K562 (cell line): Measurements from ENCODE around the gene FRMPD4. TPM values are rescaled to one million over a fixed set of nuclear protein-coding genes. Genes with fewer than 3 reads are reported as not detected.

Source experiments
- ATAC-seq: fragments of 200-7000 bp; cut with Tn5 transposase; 3 replicates; pipeline ENCODE4 v1.9.1; 2020; ENCODE audit warnings: moderate library complexity
- BruUV-seq: library from RNA; stranded (reverse); fragments of 400-500 nt; replicated peaks from 2 replicates; lab custom pipeline; 2021; lab: Mats Ljungman, UMichigan
- CTCF ChIA-PET: fragments of 300-600 bp; formaldehyde crosslinking; extraction: SDS; loops from one replicate; lab custom pipeline; 2021; ENCODE audit warnings: low intra/inter-chr PET ratio; lab: Yijun Ruan, JAX
- POLR2A ChIA-PET: fragments of 300-600, 350-650 bp; sonication (Branson Sonifier 250); formaldehyde crosslinking; extraction: SDS; loops from one replicate; lab custom pipeline; 2021; ENCODE audit warnings: antibody characterized with exemption, inconsistent platforms; lab: Yijun Ruan, JAX
- DNase-seq, 4 experiments: peaks; one replicate each; pipeline versions ENCODE4 v3.0.0 to v3.0.0-alpha.2; 2011 to 2018; ENCODE audit warnings: low spot score in 3 of 4, mixed read lengths in 3 of 4; ENCODE audit errors: extremely low read depth in 1 of 4
- FAIRE-seq: peaks from 2 replicates; lab custom pipeline; 2011; peaks lifted over from hg19 to GRCh38; lab: Jason Lieb, UNC
- H2AFZ ChIP-seq: 2 replicates; pipeline ENCODE4 v1.6.0; 2011; ENCODE audit warnings: low read depth, low read length, control low read depth, inconsistent platforms
- H3K27ac ChIP-seq: fragments of 200-600 bp; 3 replicates; pipeline ENCODE4 v1.8.0; 2011; ENCODE audit warnings: low read depth, mild to moderate bottlenecking, control low read depth, inconsistent platforms, low read length, moderate library complexity, mixed read lengths; ENCODE audit errors: extremely low read depth
- H3K27me3 ChIP-seq, 2 experiments: fragments of 300-600 bp in 1 of 2; 2 replicates in 1 of 2; 3 replicates in 1 of 2; pipeline versions ENCODE4 v1.6.0 to v1.8.0; 2011; ENCODE audit warnings: inconsistent platforms in 2 of 2, low read length in 2 of 2, mild to moderate bottlenecking in 1 of 2, mixed read lengths in 1 of 2, moderate library complexity in 1 of 2; ENCODE audit not compliant: control insufficient read depth in 2 of 2, insufficient read depth in 2 of 2
- H3K36me3 ChIP-seq: fragments of 300-600 bp; 3 replicates; pipeline ENCODE4 v1.8.0; 2011; ENCODE audit warnings: mild to moderate bottlenecking, low read length, inconsistent platforms; ENCODE audit not compliant: control insufficient read depth, insufficient read depth
- H3K4me1 ChIP-seq, 2 experiments: fragments of 200-600 bp in 1 of 2; replicated peaks in 1 of 2; 2 replicates in 1 of 2; 3 replicates in 1 of 2; pipeline versions ENCODE4 v1.5.1 to v1.8.0; 2011; ENCODE audit warnings: inconsistent platforms in 2 of 2, low read length in 2 of 2, mild to moderate bottlenecking in 1 of 2, mixed read lengths in 1 of 2, moderate library complexity in 1 of 2; ENCODE audit not compliant: control insufficient read depth in 2 of 2, insufficient read depth in 2 of 2
- H3K4me2 ChIP-seq: 2 replicates; pipeline ENCODE4 v1.6.1; 2011; ENCODE audit warnings: low read length, control low read depth, inconsistent platforms, mixed read lengths; ENCODE audit not compliant: insufficient read depth
- H3K4me3 ChIP-seq: fragments of 200-600 bp; sonication (generic), shearing (Covaris generic); 2 replicates; pipeline ENCODE4 v1.5.1; 2016; ENCODE audit warnings: control low read depth, inconsistent platforms
- H3K79me2 ChIP-seq: fragments of 200-600 bp; 3 replicates; pipeline ENCODE4 v1.8.0; 2011; ENCODE audit warnings: low read length, inconsistent platforms; ENCODE audit not compliant: control insufficient read depth, insufficient read depth
- H3K9ac ChIP-seq, 2 experiments: 2 replicates each; pipeline versions ENCODE4 v1.6.0 to v1.6.1; 2011; ENCODE audit warnings: low read depth in 2 of 2, low read length in 2 of 2, control low read depth in 1 of 2, inconsistent platforms in 1 of 2, mild to moderate bottlenecking in 1 of 2, mixed read lengths in 1 of 2; ENCODE audit not compliant: insufficient read depth in 1 of 2
- H3K9me1 ChIP-seq: one replicate; pipeline ENCODE4 v1.6.0; 2011; ENCODE audit warnings: inconsistent platforms, mild to moderate bottlenecking, low read length, moderate library complexity; ENCODE audit not compliant: control insufficient read depth, insufficient read depth
- H3K9me3 ChIP-seq: replicated peaks from 2 replicates; pipeline ENCODE4 v1.5.1; 2011; ENCODE audit warnings: low read depth, low read length, inconsistent platforms; ENCODE audit not compliant: control insufficient read depth, insufficient read depth
- H4K20me1 ChIP-seq: replicated peaks from 2 replicates; pipeline ENCODE4 v1.6.1; 2011; ENCODE audit warnings: low read length, inconsistent platforms, mixed read lengths; ENCODE audit not compliant: control insufficient read depth, insufficient read depth
- ARID1B ChIP-seq: fragments of 450-650 bp; IDR thresholded peaks from 2 replicates; pipeline ENCODE4 v1.6.1; 2016; ENCODE audit warnings: antibody characterized with exemption, mild to moderate bottlenecking, inconsistent platforms
- CBFA2T3 ChIP-seq: fragments of 450-650 bp; IDR thresholded peaks from 2 replicates; pipeline ENCODE4 v1.6.1; 2017
- EP400 ChIP-seq: fragments of 450-650 bp; IDR thresholded peaks from 2 replicates; pipeline ENCODE4 v1.6.1; 2017; ENCODE audit warnings: antibody characterized with exemption, mild to moderate bottlenecking, moderate library complexity
- ETV1 ChIP-seq: fragments of 450-650 bp; conservative IDR thresholded peaks from 2 replicates; pipeline ENCODE4 v1.6.1; 2016; ENCODE audit warnings: missing genetic modification characterization, control low read depth, low read depth, missing compliant biosample characterization
- FOXA3 ChIP-seq, 2 experiments: fragments of 450-650 bp in 1 of 2; sonication (generic) in 1 of 2; formaldehyde crosslinking; IDR thresholded peaks in 1 of 2; conservative IDR thresholded peaks in 1 of 2; 2 replicates each; pipeline versions ENCODE4 v1.4.0 to v1.8.0; 2020 to 2022; ENCODE audit warnings: mild to moderate bottlenecking in 2 of 2, missing genetic modification reagents in 1 of 2
- FOXJ2 ChIP-seq: fragments of 200-800 bp; sonication (Bioruptor generic); IDR thresholded peaks from 2 replicates; pipeline ENCODE4 v1.6.1; 2016; ENCODE audit warnings: missing genetic modification characterization, missing compliant biosample characterization
- SP1 ChIP-seq: sonication (generic); formaldehyde crosslinking; IDR thresholded peaks from 2 replicates; pipeline ENCODE4 v1.8.1; 2022; ENCODE audit warnings: mild to moderate bottlenecking, missing genetic modification reagents
- TRIM24 ChIP-seq, 2 experiments: fragments of 450-650 bp; IDR thresholded peaks; 2 replicates each; pipeline ENCODE4 v1.6.1; 2016
- WGBS: fragments of 100-300 bp; shearing (Covaris generic); methylation state at CpG from one replicate; pipeline ENCODE4 v1.1.6; 2016; ENCODE audit warnings: low coverage, mixed read lengths; ENCODE audit not compliant: insufficient coverage; ENCODE audit errors: missing lambda C conversion rate; 5-methylcytosine and 5-hydroxymethylcytosine counted together
- in situ Hi-C: fragments of 300-500 bp; cut with MboI; formaldehyde crosslinking; loops from 4 replicates; pipeline ENCODE4 v1.15.0; 2018; ENCODE audit warnings: inconsistent platforms, mixed read lengths
- intact Hi-C: fragments of 100-400 bp; cut with micrococcal nuclease; formaldehyde crosslinking; loops from 2 replicates; pipeline ENCODE4 v1.14.2; 2022
- polyA plus RNA-seq, 8 experiments: library from polyadenylated mRNA; depleted of rRNA in 4 of 8; stranded (reverse) in 5 of 8; unstranded in 3 of 8; fragments of >200 nt; fragmentation: Nextera tagmentation in 2 of 8; fragmentation: Illumina TruSeq in 1 of 8; extraction: Ambion mirVana in 2 of 8; extraction: Trizol in 1 of 8; gene quantifications; 2 replicates each; pipeline versions ENCODE4 v1.2.1 to v1.2.3, GENCODE V29; 2011 to 2014; ENCODE audit warnings: inconsistent platforms in 1 of 8, missing spikeins in 1 of 8
- total RNA-seq, 7 experiments: library from RNA; depleted of rRNA in 6 of 7; stranded (reverse); fragments of >200 nt in 6 of 7; fragmentation: Illumina TruSeq in 2 of 7; extraction: Trizol in 2 of 7; gene quantifications; 2 replicates each; pipeline versions ENCODE4 v1.2.1 to v1.2.3, GENCODE V29; 2011 to 2021; ENCODE audit warnings: low replicate concordance in 1 of 7
- TF ChIP-seq, protein P1 (sequence below), 2 experiments: fragments of 450-650 bp; formaldehyde crosslinking in 1 of 2; IDR thresholded peaks; 2 replicates each; pipeline versions ENCODE4 v1.4.0 to v1.6.1; 2014 to 2020; ENCODE audit warnings: mild to moderate bottlenecking in 2 of 2, borderline replicate concordance in 1 of 2, low read depth in 1 of 2

Gene FRMPD4
- total and polyA plus RNA-seq, 9 of the 15 experiments (the other 6 are each of a cell fraction or from before 2014, with no cell fraction given) = not detected

DNA sequence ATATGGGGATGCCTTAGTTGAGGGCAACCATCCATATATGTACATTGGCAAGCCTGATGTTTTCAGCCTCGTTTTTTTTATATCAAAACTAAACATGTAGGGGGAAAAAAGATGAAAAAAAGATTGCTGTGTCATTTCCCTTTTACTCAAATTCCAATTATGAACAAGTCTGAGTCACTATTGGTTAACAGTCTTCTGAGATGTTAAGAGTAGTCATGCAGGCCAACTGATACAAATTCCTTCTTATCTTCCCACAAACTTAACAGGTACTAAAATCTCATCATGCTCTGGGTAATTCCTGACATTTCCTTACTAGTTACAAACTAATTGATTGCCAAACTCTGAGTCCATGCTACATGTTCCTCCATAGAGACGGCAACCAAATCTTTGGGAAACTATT, 222.1 kb downstream of the FRMPD4 start:
- no peaks in the 10 kb centered on the region for H4K20me1 ChIP-seq
- H3K4me3 ChIP-seq = no peak overlapping the region
- H3K9me3 ChIP-seq = no peaks in the 10 kb centered on the region
- no peaks in the 10 kb centered on the region for H3K9me1 ChIP-seq
- no peak overlapping the region for H3K9ac ChIP-seq
- no peaks in the 10 kb centered on the region for H3K36me3 ChIP-seq
- intact Hi-C loops = no loop called here
- no peak overlapping the region for H2AFZ ChIP-seq
- H3K4me2 ChIP-seq = no peak overlapping the region
- ChIA-PET POLR2A (no interaction called here), CTCF (no interaction called here)
- in situ Hi-C loops = no loop called here
- H3K27me3 ChIP-seq = no peaks in the 10 kb centered on the region
- ATAC-seq (no peak), FAIRE-seq (no peak), DNase-seq (no peak)
- 0% methylated on average over 2 of the region's 2 CpGs for WGBS
- no peak overlapping the region for H3K27ac ChIP-seq
- BruUV-seq = no TSS peak
- no peaks in the 10 kb centered on the region for H3K4me1 ChIP-seq
- H3K79me2 ChIP-seq = no peaks in the 10 kb centered on the region
- no peak for TF ChIP-seq CBFA2T3
- TF ChIP-seq SP1 (CRISPR knock-in tag) = no peak
- no peak for TF ChIP-seq EP400
- TF ChIP-seq ETV1 (tag) = no peak
- no peak for TF ChIP-seq FOXA3 (CRISPR knock-in tag; conservative IDR thresholded peaks at IDR 0.05 in 1 of 2, IDR thresholded peaks at IDR 0.05 in 1 of 2)
- TF ChIP-seq, protein P1, sequence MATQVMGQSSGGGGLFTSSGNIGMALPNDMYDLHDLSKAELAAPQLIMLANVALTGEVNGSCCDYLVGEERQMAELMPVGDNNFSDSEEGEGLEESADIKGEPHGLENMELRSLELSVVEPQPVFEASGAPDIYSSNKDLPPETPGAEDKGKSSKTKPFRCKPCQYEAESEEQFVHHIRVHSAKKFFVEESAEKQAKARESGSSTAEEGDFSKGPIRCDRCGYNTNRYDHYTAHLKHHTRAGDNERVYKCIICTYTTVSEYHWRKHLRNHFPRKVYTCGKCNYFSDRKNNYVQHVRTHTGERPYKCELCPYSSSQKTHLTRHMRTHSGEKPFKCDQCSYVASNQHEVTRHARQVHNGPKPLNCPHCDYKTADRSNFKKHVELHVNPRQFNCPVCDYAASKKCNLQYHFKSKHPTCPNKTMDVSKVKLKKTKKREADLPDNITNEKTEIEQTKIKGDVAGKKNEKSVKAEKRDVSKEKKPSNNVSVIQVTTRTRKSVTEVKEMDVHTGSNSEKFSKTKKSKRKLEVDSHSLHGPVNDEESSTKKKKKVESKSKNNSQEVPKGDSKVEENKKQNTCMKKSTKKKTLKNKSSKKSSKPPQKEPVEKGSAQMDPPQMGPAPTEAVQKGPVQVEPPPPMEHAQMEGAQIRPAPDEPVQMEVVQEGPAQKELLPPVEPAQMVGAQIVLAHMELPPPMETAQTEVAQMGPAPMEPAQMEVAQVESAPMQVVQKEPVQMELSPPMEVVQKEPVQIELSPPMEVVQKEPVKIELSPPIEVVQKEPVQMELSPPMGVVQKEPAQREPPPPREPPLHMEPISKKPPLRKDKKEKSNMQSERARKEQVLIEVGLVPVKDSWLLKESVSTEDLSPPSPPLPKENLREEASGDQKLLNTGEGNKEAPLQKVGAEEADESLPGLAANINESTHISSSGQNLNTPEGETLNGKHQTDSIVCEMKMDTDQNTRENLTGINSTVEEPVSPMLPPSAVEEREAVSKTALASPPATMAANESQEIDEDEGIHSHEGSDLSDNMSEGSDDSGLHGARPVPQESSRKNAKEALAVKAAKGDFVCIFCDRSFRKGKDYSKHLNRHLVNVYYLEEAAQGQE (IDR thresholded peaks at IDR 0.05; ENCODE audit: borderline replicate concordance) = no peak
- TF ChIP-seq, protein P1 (CRISPR knock-in tag; IDR thresholded peaks at IDR 0.05; ENCODE audit: low read depth) = no peak
- no peak for TF ChIP-seq TRIM24 (IDR thresholded peaks at IDR 0.05)
- TF ChIP-seq ARID1B = no peak
- no peak for TF ChIP-seq FOXJ2 (tag)
